T47D (cell line): ENCODE data around the gene IVNS1ABP.
"Not testable (repeated sequence)": the region's sequence is repeated elsewhere in the genome, so short reads cannot be mapped to it uniquely, and the experiment has no call there.

Source experiments
- DNase-seq, 2 experiments: peaks; one replicate each; pipeline versions ENCODE4 v3.0.0 to v3.0.0-alpha.2; 2011 to 2012; ENCODE audit warnings: low read depth in 1 of 2, low spot score in 1 of 2
- JUND ChIP-seq: IDR thresholded peaks from 2 replicates; pipeline ENCODE4 v1.6.1; 2012; ENCODE audit warnings: low read depth
- in situ Hi-C: cut with HindIII; loops from 2 replicates; pipeline ENCODE4 v1.10.0; 2016; ENCODE audit warnings: low sequenced_read_pairs, low pct_unique_long_range_greater_than_20kb

IVNS1ABP gene

DNA sequence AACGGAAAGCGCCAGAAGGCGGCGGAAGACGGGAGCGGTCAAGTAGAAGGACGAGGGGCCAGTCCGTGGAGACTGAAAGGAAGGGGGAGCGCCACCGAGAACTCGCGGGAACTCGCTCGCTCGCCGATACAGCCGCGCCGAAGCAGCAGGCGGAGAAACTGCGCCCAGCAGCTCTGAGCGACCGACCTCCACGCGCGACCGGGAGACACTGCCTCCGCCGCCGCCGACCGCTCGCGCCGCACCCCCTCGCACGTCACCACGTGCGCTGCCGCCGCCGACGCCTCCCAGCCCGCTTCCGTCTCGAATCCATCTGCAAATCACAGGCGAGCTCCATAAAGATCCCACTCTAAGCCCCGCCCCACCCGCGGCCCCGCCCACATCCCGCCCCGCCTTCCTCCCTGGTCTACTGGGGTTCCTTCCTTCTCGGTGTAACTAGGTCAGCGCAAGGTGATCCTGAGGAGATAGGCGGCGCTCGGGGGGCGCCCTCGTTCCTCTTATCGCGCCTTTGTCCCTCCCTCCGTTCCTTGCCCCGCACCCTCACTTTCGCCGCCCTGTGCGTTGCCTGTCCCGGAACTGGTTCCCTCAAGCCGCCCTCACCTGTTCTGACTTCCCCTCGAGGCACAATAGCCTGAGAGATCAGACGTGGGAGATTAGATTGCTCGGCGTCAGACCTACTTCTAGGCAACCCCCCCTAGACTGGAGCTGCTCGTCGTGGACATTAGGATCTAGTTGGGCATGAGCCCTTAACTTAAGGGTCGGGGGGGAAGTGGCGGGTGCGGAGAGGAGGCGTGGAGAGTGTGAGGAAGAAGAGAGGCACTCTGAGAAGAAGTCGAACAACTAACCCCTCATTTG lies at the start of gene IVNS1ABP:
IVNS1ABP (minus strand) TSS at position 210 of the 852 bp plus-strand sequence. CDS start 7,750 bp downstream, outside the sequence.
- TF ChIP-seq JUND, result no peak
- peak; percentile 96 to 97 for DNase-seq
- in situ Hi-C loops, result no loop called here

DNA sequence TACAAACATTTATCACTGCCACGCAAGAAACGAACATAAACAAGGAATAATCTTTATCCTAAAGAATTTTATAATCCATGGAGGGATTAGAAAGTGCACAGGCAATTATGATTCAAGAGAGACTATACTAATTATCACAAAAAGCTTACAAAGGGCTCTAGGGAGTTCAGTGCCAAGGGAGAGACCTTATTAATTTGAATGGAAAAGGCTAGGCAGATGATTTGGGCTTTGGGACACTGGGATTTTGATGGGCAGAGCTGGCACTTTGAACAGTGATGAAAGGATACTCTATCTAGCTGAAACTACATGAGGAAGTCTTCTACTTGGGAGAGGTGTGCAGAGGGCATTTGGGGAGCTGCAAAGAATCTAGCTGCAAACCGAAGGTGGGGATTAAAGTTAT lies 48.9 kb upstream of the IVNS1ABP start:
- TF ChIP-seq JUND, result no peak
- DNase-seq, result no peak
- in situ Hi-C loops, result no loop called here

DNA sequence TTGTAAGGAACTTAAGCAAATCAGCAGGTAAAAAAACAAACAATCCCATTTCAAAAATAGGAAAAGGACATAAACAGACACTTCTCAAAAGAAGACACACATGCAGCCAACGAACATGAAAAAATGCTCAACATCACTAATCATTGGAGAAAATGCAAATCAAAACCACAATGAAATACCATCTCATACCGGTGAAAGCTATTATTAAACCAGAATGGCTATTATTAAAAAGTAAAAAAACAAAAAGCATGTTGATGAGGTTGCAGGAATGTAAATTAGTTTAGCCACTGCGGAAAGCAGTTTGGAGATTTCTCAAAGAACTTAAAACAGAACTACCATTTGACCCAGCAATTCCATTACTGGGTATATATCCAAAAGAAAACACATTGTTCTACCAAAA lies 47.5 kb upstream of the IVNS1ABP start:
- DNase-seq, in situ Hi-C loops: not testable (repeated sequence)

DNA sequence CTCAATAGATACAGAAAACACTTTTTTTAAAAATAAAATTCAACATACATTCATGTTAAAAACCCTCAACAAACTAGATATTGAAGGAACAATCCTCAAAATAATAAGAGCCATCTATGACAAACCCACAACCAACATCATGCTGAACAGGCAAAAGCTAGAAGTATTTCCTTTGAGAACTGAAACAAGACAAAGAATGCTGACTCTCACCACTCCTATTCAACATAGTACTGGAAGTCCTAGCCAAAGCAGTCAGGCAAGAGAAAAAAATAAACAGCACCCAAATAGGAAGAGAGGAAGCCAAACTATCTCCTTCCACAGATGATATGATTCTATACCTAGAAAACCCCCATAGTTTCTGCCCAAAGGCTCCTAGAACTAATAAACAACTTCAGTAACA lies 46.2 kb upstream of the IVNS1ABP start:
- TF ChIP-seq JUND, result no peak
- no peak for DNase-seq
- in situ Hi-C loops, result no loop called here

DNA sequence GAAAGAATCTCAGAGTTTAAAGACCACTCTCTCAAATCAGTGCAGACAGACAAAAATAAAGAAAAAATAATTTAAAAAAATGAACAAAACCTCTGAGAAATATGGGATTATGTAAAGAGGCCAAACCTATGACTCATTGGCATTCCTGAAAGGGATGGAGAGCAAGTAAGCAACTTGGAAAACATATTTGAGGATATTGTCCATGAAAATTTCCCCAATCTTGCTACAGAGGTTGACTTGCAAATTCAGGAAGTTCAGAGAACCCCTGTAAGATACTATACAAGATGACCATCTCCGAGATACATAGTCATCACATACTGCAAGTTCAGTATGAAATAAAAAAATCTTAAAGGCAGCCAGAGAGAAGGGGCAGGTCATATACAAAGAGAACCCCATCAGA lies 43.7 kb upstream of the IVNS1ABP start:
- in situ Hi-C loops, result no loop called here

DNA sequence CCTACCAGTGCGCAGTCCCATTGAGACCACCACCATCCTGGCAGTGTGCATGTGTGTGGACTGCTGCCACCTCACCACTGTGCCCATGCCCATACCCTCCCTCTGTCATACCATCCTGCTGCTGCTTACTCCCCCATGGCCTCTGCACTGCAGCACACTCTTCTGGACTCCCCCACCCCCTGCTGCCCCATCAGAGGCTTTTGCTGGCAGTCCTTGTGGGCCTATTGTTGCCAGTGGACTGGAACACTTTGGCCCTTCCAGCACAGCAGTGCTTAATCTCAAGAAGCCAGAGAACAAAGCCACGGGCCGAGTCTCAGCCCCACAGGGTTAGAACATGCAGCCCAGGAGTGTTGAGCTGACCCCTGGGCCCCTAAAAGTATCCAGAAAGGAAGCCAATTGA lies 41.9 kb upstream of the IVNS1ABP start:
- DNase-seq, result no peak
- TF ChIP-seq JUND, result no peak
- in situ Hi-C loops, result no loop called here

More for the DNA sequence above, 43.7 kb upstream of the IVNS1ABP start:
- TF ChIP-seq JUND, result no peak
- no peak for DNase-seq

DNA sequence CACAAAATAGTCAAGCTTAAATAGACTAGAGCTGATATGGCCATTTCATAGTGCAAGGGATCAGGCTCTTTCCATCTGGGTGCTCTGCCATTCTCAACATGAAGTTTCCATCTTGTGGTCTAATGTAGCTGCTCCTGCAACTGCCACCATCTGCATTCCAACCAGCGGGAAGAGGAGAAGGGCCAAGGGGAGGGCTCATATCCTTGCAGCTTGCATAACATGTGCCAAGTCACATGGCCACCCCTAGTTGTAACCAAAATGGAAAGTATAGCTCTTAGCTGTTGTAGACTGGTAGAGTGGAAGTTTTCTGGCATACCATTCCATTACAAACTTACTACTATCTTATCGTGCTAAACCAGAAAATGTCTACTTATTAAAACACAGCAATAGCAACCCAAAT lies 38.9 kb upstream of the IVNS1ABP start:
- DNase-seq, result no peak
- in situ Hi-C loops, result no loop called here
- no peak for TF ChIP-seq JUND

DNA sequence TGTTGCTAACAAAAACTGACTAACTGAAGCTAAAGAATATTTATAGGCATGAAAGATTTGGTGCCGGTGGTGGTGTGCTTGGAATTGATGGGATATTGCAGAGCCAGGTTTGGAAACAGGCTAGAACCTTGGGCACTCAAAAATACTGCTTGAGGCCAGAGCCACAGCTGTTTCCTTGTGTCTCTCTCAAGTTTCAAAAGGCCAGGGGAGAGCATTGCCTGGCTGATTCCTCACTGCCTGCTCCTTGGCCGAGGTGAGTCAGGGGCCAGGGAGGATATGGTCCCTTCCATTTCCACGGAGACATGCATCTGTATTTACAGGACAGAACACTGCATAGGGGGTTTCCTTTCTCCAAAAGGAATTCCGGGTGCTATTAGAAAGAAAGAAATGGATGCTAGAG lies 36.1 kb upstream of the IVNS1ABP start:
- in situ Hi-C loops, result no loop called here
- no peak for TF ChIP-seq JUND
- no peak for DNase-seq

DNA sequence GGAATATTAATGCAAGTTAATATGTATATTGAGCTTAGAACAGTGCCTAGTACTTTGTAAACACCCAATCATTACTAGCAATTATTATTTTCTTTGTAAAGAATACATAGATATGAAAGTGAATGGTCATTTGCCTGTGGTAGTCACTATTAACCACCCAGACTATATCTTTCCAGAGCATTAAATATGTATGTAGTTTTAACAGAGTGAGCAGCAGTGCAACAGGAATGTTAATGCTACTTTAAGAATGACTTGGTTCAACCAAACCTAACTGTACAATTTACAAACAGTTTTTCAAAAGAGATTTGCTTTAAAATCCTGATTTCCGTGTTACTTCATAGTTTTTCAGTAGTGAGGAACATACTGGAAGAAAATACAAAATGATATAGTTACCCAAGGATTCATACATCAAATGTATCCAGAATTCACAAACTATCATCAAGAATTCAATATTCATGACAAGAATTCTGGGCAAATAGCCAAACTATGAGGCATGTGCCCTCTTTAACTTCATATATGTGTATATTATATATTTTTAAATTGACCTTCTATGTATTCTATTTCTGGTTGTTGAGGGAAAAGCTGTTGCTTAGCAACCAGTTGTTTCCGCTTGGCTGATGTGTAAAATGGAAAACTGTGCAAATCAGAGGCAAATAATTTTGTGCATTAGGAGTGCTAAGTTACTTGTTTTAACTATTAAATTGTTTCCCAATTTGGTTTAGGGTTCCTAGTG lies 34.9 kb upstream of the IVNS1ABP start:
- no peak for DNase-seq
- in situ Hi-C loops, result no loop called here
- TF ChIP-seq JUND, result no peak

DNA sequence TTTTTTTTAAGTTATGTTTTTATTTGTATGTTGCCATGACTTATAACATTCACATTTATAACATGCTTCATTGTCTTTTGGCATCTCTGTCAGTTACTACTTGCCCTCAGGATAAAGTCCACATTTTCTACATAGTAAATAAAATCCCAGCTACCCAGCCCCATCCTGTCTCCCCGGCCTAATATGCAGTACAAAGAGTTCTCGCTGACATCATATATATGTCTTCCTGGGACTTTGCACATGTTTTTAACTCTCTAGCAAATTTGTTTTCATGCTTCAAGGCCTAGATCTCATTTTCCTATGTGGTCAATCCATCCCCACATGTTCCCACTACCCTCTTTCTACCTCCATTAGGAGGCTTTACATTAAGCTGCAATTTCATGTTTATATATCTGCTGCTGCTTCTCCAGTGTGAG lies 33.0 kb upstream of the IVNS1ABP start:
- in situ Hi-C loops, result no loop called here
- no peak for DNase-seq
- no peak for TF ChIP-seq JUND

DNA sequence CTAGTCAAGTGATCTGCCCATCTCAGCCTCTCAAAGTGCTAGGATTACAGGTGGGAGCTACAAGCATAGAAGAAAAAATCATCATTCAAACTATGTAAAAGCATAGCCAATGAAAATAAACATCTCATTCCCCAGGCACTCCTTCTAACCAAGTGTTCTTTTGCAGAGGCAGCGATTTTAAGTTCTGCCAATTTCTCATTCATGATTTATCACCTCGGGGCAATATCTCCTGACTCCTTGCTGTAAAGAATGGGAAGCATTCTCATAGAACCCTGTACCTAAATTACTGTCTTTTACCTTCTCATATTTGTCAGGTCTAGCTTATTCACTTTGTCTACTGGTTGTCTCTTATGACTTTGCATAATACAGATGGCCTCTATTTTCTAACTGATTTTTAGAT lies 32.5 kb upstream of the IVNS1ABP start:
- in situ Hi-C loops, result no loop called here
- no peak for DNase-seq
- TF ChIP-seq JUND, result no peak

DNA sequence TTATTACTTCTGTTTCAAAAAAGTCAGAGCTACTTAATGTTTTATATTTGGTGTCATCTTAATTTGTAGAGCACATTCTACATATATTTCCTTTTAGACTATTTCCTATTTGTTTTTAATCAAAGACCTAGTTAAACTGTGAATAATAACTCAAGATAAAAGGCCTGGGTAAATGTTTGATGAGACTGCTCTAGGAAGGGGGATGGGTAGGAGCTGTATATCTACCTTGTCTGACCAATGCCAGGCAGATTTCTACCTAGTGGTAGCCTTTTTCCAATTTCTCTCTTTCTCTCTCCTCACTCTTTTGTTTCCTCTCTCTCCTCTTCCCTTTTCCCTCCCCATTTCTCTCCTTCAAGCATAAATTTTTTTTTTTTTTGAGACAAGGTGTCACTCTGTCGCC lies 31.9 kb upstream of the IVNS1ABP start:
- no peak for DNase-seq
- no peak for TF ChIP-seq JUND
- in situ Hi-C loops, result no loop called here

DNA sequence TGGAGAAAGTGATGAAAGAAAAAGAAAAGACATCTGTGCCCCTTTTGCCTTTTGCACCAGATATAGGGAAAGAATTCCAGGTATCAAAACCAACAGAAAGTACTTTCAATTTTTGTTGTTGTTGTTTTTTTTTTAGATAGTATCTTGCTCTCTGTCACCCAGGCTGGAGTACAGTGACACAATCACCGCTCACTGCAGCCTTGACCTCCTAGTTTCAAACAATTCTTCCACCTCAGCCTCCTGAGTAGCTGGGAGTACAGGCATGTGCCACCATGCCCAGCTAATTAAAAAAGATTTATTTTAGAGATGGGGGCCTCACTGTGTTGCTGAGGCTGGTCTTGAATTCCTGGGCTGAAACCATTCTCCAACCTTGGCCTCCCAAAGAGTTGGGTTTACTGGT lies 31.3 kb upstream of the IVNS1ABP start:
- in situ Hi-C loops, result no loop called here
- no peak for TF ChIP-seq JUND
- DNase-seq, result no peak
